ENCODE data around the gene LONRF2. TPM values are rescaled to one million over a fixed set of nuclear protein-coding genes. Genes with fewer than 3 reads are reported as not detected.

Gene LONRF2
- total RNA-seq, 1 experiment from 2014 or later: 0.33 TPM

DNA sequence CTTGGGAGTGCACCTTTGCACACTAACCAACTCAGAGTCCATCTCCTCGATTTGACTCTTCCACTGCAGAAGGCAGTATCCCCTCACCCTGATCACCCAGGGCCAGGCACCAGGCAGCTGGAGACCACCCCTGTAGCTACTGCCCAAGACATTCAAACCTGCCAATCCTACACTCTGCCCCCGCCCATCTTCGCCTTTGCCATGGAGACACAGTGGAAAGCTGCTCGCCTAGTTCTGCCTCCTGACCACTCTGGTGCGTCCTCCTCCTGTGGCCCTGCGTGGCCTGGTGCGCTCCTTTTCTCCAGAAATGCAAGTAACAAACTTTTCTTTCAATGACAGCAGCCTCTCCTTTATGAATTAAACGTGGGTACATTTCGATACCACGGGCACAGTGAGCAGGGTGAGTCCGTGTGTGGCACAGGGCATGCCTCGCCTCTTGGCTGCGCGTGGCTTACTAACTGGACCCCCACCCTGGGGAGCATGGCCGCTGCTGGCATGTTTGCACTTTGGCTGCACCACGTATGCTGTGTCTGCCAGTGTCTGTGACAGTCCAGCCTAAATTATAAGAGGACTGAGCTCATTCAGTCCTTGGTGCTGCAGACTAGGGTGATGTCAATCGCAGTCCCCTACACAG, 47.6 kb downstream of the LONRF2 start:
- H3K9me3 Mint-ChIP-seq: peaks cover 11% of the 10 kb centered on the region
- CTCF ChIA-PET: interaction anchor here (1.1 to 8.1 kb wide), 3 partner anchors 13 to 106 kb away, joined by 3 to 67 read pairs (median 14); no protein-coding TSS in a partner anchor
- peaks cover 5% of the 10 kb centered on the region; the same call in 1 of the 2 replicates for H3K4me1 Mint-ChIP-seq
- TF ChIP-seq, protein P1, sequence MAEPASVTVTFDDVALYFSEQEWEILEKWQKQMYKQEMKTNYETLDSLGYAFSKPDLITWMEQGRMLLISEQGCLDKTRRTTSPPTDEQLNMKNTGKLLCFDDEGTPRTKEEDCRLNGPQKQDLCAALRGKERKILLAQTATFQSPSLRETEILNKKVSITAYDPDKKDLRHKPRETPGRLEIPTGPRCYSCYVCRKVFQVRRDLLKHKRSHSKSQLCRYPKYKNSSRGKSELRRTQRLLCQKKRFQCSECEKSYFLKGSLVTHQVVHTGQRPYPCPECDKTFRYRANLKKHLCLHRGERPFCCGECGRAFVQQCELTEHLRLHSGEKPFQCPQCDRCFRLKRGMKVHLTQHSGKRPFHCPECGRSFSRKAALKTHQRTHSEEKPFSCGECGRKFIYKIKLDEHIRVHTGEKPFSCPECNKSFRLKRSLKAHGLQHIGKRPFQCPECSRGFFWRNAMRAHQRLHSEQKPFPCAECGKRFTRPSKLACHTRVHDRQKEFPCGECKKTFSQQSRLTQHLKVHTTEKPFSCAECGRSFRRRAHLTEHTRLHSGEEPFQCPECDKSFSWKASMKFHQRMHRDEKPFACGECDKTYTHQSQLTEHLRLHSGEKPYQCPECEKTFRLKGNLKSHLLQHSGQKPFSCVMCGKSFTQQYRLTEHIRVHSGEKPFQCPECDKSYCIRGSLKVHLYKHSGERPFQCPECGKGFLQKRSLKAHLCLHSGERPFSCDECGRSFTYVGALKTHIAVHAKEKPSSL (CRISPR knock-in tag; conservative IDR thresholded peaks at IDR 0.05): no peak
- TF ChIP-seq IRF2 (CRISPR knock-in tag; IDR thresholded peaks at IDR 0.05; ENCODE audit: borderline replicate concordance, low read depth): no peak
- no peak for TF ChIP-seq CREM (CRISPR knock-in tag; IDR thresholded peaks at IDR 0.05)
- no peak for TF ChIP-seq ZNF219 (CRISPR knock-in tag; IDR thresholded peaks at IDR 0.05; ENCODE audit: borderline replicate concordance)
- no peak for TF ChIP-seq OVOL2 (CRISPR knock-in tag; IDR thresholded peaks at IDR 0.05; ENCODE audit: borderline replicate concordance)
- TF ChIP-seq CBFB (CRISPR knock-in tag; IDR thresholded peaks at IDR 0.05; ENCODE audit: low read depth): no peak
- TF ChIP-seq ZNF232 (CRISPR knock-in tag; IDR thresholded peaks at IDR 0.05): no peak
- TF ChIP-seq, protein P2, sequence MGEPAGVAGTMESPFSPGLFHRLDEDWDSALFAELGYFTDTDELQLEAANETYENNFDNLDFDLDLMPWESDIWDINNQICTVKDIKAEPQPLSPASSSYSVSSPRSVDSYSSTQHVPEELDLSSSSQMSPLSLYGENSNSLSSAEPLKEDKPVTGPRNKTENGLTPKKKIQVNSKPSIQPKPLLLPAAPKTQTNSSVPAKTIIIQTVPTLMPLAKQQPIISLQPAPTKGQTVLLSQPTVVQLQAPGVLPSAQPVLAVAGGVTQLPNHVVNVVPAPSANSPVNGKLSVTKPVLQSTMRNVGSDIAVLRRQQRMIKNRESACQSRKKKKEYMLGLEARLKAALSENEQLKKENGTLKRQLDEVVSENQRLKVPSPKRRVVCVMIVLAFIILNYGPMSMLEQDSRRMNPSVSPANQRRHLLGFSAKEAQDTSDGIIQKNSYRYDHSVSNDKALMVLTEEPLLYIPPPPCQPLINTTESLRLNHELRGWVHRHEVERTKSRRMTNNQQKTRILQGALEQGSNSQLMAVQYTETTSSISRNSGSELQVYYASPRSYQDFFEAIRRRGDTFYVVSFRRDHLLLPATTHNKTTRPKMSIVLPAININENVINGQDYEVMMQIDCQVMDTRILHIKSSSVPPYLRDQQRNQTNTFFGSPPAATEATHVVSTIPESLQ (CRISPR knock-in tag; IDR thresholded peaks at IDR 0.05): no peak
- TF ChIP-seq, protein P3, sequence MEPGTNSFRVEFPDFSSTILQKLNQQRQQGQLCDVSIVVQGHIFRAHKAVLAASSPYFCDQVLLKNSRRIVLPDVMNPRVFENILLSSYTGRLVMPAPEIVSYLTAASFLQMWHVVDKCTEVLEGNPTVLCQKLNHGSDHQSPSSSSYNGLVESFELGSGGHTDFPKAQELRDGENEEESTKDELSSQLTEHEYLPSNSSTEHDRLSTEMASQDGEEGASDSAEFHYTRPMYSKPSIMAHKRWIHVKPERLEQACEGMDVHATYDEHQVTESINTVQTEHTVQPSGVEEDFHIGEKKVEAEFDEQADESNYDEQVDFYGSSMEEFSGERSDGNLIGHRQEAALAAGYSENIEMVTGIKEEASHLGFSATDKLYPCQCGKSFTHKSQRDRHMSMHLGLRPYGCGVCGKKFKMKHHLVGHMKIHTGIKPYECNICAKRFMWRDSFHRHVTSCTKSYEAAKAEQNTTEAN (CRISPR knock-in tag; IDR thresholded peaks at IDR 0.05): no peak
- TF ChIP-seq, protein P4, sequence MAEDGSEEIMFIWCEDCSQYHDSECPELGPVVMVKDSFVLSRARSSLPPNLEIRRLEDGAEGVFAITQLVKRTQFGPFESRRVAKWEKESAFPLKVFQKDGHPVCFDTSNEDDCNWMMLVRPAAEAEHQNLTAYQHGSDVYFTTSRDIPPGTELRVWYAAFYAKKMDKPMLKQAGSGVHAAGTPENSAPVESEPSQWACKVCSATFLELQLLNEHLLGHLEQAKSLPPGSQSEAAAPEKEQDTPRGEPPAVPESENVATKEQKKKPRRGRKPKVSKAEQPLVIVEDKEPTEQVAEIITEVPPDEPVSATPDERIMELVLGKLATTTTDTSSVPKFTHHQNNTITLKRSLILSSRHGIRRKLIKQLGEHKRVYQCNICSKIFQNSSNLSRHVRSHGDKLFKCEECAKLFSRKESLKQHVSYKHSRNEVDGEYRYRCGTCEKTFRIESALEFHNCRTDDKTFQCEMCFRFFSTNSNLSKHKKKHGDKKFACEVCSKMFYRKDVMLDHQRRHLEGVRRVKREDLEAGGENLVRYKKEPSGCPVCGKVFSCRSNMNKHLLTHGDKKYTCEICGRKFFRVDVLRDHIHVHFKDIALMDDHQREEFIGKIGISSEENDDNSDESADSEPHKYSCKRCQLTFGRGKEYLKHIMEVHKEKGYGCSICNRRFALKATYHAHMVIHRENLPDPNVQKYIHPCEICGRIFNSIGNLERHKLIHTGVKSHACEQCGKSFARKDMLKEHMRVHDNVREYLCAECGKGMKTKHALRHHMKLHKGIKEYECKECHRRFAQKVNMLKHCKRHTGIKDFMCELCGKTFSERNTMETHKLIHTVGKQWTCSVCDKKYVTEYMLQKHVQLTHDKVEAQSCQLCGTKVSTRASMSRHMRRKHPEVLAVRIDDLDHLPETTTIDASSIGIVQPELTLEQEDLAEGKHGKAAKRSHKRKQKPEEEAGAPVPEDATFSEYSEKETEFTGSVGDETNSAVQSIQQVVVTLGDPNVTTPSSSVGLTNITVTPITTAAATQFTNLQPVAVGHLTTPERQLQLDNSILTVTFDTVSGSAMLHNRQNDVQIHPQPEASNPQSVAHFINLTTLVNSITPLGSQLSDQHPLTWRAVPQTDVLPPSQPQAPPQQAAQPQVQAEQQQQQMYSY (CRISPR knock-in tag; IDR thresholded peaks at IDR 0.05): no peak
- TF ChIP-seq ZNF396 (CRISPR knock-in tag; IDR thresholded peaks at IDR 0.05; ENCODE audit: borderline replicate concordance): no peak
- H3K27me3 Mint-ChIP-seq (ENCODE audit: low read depth): no peaks in the 10 kb centered on the region
- 0 out of 2 replicates have a peak, but pooled peaks cover 4% of the 10 kb centered on the region for H3K36me3 Mint-ChIP-seq
- H3K4me3 Mint-ChIP-seq: no peak overlapping the region
- no peak for DNase-seq (ENCODE audit: low spot score)
- POLR2A ChIA-PET: no interaction called here
- ATAC-seq: no peak
- H3K27ac Mint-ChIP-seq: no peak overlapping the region

DNA sequence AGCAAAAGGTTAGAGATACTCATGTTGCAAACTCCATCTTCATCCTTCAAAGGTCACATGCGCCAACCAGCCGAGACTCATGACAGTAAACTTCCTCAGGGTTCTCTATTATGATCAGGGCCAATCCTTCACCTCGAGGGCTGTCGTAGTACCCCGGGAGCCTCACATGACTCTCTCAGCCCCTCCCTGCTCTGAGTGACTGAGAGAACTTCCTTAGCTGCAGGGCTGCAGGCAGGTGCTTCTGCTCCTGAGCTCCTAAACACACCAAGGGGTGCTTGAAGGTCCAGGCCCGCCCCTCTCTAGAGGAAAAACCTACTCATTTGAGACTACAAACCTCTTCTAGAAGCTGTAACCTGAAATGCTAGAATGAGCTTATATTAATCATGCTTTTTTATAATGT, 48.2 kb downstream of the LONRF2 start:
- Mint-ChIP-seq H3K27ac (no peak overlapping the region), H3K4me3 (no peak overlapping the region), H3K36me3 (0 out of 2 replicates have a peak, but pooled peaks cover 4% of the 10 kb centered on the region), H3K4me1 (peaks cover 5% of the 10 kb centered on the region; the same call in 1 of the 2 replicates), H3K27me3 (ENCODE audit: low read depth) (no peaks in the 10 kb centered on the region), H3K9me3 (peaks cover 11% of the 10 kb centered on the region)
- DNase-seq (ENCODE audit: low spot score) (no peak), ATAC-seq (peak; percentile 79)
- ChIA-PET CTCF (interaction anchor here (1.1 to 8.1 kb wide), 3 partner anchors 12 to 107 kb away, joined by 3 to 67 read pairs (median 14); no protein-coding TSS in a partner anchor), POLR2A (no interaction called here)
- TF ChIP-seq ZNF423 (CRISPR knock-in tag; IDR thresholded peaks at IDR 0.05) (no peak), TEAD4 (CRISPR knock-in tag; IDR thresholded peaks at IDR 0.05) (no peak), PRRX2 (CRISPR knock-in tag; IDR thresholded peaks at IDR 0.05) (no peak)
- TF ChIP-seq, protein P5, sequence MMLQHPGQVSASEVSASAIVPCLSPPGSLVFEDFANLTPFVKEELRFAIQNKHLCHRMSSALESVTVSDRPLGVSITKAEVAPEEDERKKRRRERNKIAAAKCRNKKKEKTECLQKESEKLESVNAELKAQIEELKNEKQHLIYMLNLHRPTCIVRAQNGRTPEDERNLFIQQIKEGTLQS (CRISPR knock-in tag; conservative IDR thresholded peaks at IDR 0.05): no peak
- TF ChIP-seq, protein P6, sequence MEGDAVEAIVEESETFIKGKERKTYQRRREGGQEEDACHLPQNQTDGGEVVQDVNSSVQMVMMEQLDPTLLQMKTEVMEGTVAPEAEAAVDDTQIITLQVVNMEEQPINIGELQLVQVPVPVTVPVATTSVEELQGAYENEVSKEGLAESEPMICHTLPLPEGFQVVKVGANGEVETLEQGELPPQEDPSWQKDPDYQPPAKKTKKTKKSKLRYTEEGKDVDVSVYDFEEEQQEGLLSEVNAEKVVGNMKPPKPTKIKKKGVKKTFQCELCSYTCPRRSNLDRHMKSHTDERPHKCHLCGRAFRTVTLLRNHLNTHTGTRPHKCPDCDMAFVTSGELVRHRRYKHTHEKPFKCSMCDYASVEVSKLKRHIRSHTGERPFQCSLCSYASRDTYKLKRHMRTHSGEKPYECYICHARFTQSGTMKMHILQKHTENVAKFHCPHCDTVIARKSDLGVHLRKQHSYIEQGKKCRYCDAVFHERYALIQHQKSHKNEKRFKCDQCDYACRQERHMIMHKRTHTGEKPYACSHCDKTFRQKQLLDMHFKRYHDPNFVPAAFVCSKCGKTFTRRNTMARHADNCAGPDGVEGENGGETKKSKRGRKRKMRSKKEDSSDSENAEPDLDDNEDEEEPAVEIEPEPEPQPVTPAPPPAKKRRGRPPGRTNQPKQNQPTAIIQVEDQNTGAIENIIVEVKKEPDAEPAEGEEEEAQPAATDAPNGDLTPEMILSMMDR (IDR thresholded peaks at IDR 0.05): no peak
- TF ChIP-seq, protein P2 (CRISPR knock-in tag; IDR thresholded peaks at IDR 0.05): no peak
- TF ChIP-seq, protein P7, sequence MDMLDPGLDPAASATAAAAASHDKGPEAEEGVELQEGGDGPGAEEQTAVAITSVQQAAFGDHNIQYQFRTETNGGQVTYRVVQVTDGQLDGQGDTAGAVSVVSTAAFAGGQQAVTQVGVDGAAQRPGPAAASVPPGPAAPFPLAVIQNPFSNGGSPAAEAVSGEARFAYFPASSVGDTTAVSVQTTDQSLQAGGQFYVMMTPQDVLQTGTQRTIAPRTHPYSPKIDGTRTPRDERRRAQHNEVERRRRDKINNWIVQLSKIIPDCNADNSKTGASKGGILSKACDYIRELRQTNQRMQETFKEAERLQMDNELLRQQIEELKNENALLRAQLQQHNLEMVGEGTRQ (CRISPR knock-in tag; IDR thresholded peaks at IDR 0.05): peak; percentile 49

Data from WTC11 (cell line).